Mesothelial cell of epicardium (in vitro differentiated cells): Measurements from ENCODE around the gene C11orf54. TPM values are rescaled to one million over a fixed set of nuclear protein-coding genes. Genes with fewer than 3 reads are reported as not detected.
A peak's percentile ranks its signal among the peaks of the same experiment; 100 is the strongest.
"Not testable (repeated sequence)": the region's sequence is repeated elsewhere in the genome, so short reads cannot be mapped to it uniquely, and the experiment has no call there.

Experiments used
- DNase-seq, 2 experiments: peaks; one replicate each; pipeline ENCODE4 v3.0.0; 2021; ENCODE audit warnings: low spot score in 2 of 2; ENCODE audit not compliant: unreplicated experiment in 2 of 2
- H3K27ac Mint-ChIP-seq: 2 replicates; pipeline ENCODE4 v1.8.0; 2021; ENCODE audit warnings: mixed read lengths
- H3K27me3 Mint-ChIP-seq: 2 replicates; pipeline ENCODE4 v1.8.0; 2021; ENCODE audit warnings: low read depth, mixed read lengths
- H3K36me3 Mint-ChIP-seq: 2 replicates; pipeline ENCODE4 v1.8.0; 2021; ENCODE audit warnings: mixed read lengths
- H3K4me1 Mint-ChIP-seq: 2 replicates; pipeline ENCODE4 v1.8.0; 2021; ENCODE audit warnings: mixed read lengths
- H3K4me3 Mint-ChIP-seq: 2 replicates; pipeline ENCODE4 v1.8.0; 2021; ENCODE audit warnings: mild to moderate bottlenecking, moderate library complexity, mixed read lengths
- H3K9me3 Mint-ChIP-seq: 2 replicates; pipeline ENCODE4 v1.8.0; 2021; ENCODE audit warnings: mixed read lengths
- total RNA-seq: library from RNA; stranded (reverse); gene quantifications from 3 replicates; pipeline ENCODE4 v1.2.1, GENCODE V29; 2021
- TF ChIP-seq, protein P1 (sequence below): fragments of 200-600 bp; sonication (generic); IDR thresholded peaks from one replicate; pipeline ENCODE4 v1.5.0; 2021; ENCODE audit warnings: antibody characterized with exemption; ENCODE audit not compliant: unreplicated experiment

Gene C11orf54
- total RNA-seq, 1 donor from 2014 or later = 34.5 TPM

DNA sequence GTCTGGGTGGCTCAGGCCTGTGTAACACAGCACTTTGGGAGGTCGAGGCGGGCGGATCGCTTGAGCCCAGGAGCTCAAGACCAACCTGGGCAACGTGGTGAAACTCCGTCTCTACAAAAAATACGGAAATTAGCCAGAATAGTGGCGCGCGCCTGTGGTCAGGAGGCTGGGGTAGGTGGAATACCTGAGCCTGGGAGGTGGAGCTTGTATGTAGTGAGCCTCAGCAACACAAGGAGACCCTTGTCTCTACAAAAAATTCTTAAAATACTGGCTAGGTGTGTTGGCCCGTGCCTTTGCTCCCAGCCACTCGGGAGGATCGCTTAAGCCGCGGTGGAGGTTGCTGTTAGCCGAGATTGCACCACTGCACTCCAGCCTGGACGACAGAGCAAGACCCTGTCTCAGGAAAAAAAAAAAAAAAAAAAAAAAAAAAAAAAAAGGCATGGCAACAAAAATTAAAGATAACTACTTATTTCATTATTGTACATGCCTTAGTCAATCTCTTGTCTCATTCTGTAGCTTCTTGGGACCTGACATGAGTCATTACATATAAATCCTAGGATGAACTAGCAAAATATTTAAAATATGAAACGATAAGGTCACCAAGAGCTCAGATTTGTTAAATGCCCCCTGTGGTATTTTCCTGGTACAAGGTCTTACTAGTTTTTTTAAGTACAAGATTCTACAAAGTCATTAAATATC lies 1.3 kb upstream of the C11orf54 start:
- Mint-ChIP-seq H3K27me3 (no peaks in the 10 kb centered on the region), H3K4me1 (peaks cover 55% of the 10 kb centered on the region), H3K9me3 (no peaks in the 10 kb centered on the region), H3K36me3 (peaks cover 19% of the 10 kb centered on the region), H3K4me3 (peak overlapping the region; percentile 100), H3K27ac (peak overlapping the region; percentile 99)
- DNase-seq = no peak
- TF ChIP-seq, protein P1, sequence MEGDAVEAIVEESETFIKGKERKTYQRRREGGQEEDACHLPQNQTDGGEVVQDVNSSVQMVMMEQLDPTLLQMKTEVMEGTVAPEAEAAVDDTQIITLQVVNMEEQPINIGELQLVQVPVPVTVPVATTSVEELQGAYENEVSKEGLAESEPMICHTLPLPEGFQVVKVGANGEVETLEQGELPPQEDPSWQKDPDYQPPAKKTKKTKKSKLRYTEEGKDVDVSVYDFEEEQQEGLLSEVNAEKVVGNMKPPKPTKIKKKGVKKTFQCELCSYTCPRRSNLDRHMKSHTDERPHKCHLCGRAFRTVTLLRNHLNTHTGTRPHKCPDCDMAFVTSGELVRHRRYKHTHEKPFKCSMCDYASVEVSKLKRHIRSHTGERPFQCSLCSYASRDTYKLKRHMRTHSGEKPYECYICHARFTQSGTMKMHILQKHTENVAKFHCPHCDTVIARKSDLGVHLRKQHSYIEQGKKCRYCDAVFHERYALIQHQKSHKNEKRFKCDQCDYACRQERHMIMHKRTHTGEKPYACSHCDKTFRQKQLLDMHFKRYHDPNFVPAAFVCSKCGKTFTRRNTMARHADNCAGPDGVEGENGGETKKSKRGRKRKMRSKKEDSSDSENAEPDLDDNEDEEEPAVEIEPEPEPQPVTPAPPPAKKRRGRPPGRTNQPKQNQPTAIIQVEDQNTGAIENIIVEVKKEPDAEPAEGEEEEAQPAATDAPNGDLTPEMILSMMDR = no peak

DNA sequence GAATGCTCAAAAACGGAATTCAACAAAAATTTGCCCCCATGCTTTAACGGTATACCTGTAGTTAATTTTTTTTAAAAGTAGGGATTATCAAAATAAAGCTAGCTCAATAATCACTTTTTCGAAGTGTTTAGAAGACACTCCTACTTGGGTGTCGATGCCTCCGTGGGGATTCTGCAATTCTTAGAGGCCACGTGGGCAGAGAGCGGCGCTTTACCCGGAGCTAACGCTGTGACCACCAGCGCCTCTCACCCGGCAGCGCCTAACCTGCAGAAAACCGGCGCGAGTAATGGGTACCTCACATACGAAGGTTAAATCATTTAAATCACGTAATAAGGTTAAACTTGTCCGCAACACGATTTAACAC lies 760 bp upstream of the C11orf54 start:
- H3K4me1 Mint-ChIP-seq = peaks cover 55% of the 10 kb centered on the region
- DNase-seq = peak in 1 of 2 experiments; percentile 58
- H3K9me3 Mint-ChIP-seq = no peaks in the 10 kb centered on the region
- TF ChIP-seq, protein P1 = no peak
- H3K36me3 Mint-ChIP-seq = peaks cover 19% of the 10 kb centered on the region
- H3K4me3 Mint-ChIP-seq = peak overlapping the region; percentile 100
- H3K27ac Mint-ChIP-seq = peak overlapping the region; percentile 99
- H3K27me3 Mint-ChIP-seq = no peaks in the 10 kb centered on the region

DNA sequence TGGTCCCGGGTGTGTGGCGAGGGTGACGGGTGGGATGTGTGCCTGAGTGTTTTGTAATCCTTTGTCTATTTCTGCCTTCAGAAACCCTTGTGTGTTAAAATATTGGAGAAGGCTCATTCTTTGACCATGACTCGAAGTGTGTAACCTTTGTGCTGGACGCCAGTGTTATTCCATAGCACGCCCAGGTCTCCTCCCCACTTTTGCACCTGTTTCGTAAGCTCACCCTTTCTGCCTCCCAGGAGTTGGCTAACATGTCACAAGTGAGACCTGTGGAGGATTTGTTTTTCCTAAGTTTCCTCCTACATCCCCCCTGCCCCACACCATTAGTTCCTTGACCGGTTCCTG lies 382 bp downstream of the C11orf54 start:
- Mint-ChIP-seq H3K4me3 (peak overlapping the region; percentile 100), H3K27me3 (no peaks in the 10 kb centered on the region), H3K4me1 (peaks cover 48% of the 10 kb centered on the region), H3K36me3 (peaks cover 11% of the 10 kb centered on the region), H3K9me3 (no peaks in the 10 kb centered on the region), H3K27ac (peak overlapping the region; percentile 99)
- no peak for DNase-seq
- TF ChIP-seq, protein P1 = no peak

DNA sequence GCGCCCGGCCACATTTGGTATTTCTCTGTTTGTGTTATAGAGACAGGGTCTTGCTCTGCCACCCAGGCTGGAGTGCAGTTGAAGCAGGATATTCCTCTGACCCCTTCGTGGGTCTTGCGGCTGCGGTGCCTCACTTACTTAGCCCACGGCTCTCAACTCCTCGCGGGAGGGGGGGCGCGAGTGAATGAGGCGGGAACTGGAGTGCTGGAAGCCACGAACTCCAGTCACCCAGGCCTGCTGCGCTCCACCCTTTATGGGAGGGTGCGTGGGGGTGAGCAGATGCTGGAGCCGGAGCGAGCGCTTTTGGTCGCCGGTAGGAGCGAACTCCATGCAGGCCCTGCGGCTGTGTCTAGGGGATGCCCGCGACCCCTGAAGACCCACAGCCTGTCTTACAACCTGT lies 1.8 kb downstream of the C11orf54 start:
- H3K36me3 Mint-ChIP-seq = peaks cover 8% of the 10 kb centered on the region
- H3K4me1 Mint-ChIP-seq = peaks cover 34% of the 10 kb centered on the region

DNA sequence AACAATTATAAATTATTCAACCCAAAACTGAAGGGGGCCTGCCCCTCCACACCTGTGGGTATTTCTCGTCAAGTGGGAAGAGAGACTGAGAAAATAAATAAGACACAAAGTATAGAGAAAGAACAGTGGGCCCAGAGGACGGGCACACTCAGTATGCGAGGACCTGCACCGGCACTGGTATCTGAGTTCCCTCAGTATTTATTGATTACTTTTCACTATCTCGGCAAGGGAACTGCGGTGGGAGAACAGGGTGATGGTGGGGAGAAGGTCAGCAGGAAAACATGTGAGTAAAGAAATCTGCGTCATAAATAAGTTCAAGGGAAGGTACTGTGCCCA lies 3.2 kb downstream of the C11orf54 start:
- Mint-ChIP-seq H3K27ac (peak overlapping the region; percentile 6), H3K4me1 (peaks cover 20% of the 10 kb centered on the region), H3K27me3 (no peaks in the 10 kb centered on the region), H3K36me3 (peaks cover 3% of the 10 kb centered on the region), H3K4me3 (peak overlapping the region; percentile 0), H3K9me3 (no peaks in the 10 kb centered on the region)
- no peak for DNase-seq
- TF ChIP-seq, protein P1 = no peak

More for the DNA sequence above, 1.8 kb downstream of the C11orf54 start:
- no peak overlapping the region for H3K27ac Mint-ChIP-seq
- no peak for DNase-seq
- peak overlapping the region; percentile 100 for H3K4me3 Mint-ChIP-seq
- TF ChIP-seq, protein P1 = no peak
- no peaks in the 10 kb centered on the region for H3K27me3 Mint-ChIP-seq
- no peaks in the 10 kb centered on the region for H3K9me3 Mint-ChIP-seq

DNA sequence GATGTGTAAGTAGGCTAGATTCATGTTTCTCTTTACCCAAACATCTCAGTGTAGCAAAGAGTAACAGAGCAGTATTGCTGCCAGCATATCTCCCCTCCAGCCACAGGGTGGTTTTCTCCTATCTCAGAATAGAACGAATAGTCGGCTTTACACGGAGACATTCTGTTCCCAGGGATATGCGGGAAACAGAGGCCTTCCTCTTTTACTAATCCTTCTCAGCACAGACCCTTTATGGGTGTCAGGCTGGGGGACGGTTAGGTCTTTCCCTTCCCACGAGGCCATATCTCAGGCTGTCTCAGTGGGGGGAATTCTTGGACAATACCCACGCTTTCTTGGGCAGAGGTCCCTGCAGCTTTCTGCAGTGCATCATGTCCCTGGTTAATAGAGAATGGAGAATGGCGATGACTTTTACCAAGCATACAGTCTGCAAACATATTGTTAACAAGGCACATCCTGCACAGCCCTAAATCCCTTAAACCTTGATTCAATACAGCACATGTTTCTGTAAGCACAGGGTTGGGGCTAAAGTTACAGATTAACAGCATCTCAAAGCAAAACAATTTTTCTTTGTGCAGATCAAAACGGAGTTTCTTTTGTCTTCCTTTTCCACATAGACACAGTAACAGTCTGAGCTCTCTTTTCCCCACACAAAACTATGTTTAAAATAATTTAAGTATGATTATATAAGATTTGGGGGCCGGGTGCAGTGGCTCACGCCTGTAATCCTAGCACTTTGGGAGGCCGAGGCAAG lies 3.7 kb downstream of the C11orf54 start:
- H3K36me3 Mint-ChIP-seq, H3K9me3 Mint-ChIP-seq, DNase-seq, H3K27me3 Mint-ChIP-seq: not testable (repeated sequence)
- H3K4me3 Mint-ChIP-seq = peak overlapping the region; percentile 0
- H3K27ac Mint-ChIP-seq = peak overlapping the region; percentile 44
- H3K4me1 Mint-ChIP-seq = peaks cover 15% of the 10 kb centered on the region
